ENCODE measurements around the gene CEP55. TPM values are rescaled to one million over a fixed set of nuclear protein-coding genes. Genes with fewer than 3 reads are reported as not detected.

Gene CEP55
- total and polyA plus RNA-seq, 2 of the 8 experiments (the other 6 are each of a cell fraction or from before 2014, with no cell fraction given): 7.0 to 19.6 TPM

DNA sequence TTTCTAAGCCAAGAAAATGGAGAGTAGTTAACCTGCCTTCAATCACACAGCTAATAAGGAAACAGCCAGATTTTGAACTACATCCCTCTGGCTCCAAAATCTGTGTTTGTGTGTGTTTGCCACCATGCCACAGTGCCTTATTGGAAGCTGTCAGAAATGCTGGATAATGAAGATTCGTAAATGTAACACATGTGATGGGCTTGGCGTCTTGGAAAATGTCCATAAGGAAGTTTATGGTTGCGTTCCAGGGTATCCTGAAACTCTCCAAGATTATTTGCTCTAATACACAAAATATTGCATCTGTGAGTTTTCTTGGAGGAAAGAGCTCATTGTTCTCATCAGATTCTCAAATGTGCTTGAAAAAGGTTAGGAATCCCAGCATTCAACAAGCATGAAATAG lies 36.9 kb upstream of the CEP55 start:
- H3K4me3 ChIP-seq (ENCODE audit: extremely low read depth in 1 of 4, insufficient read depth in 2 of 4, low read depth in 3 of 4, low read length in 4 of 4): no peak overlapping the region
- H2BK12ac ChIP-seq (ENCODE audit: low read depth, low read length): no peak overlapping the region
- no peaks in the 10 kb centered on the region for H3K9me3 ChIP-seq (ENCODE audit: insufficient read depth in 2 of 2, low read depth in 1 of 2, low read length in 1 of 2)
- H2BK15ac ChIP-seq (ENCODE audit: low read length): no peak overlapping the region
- H3K23ac ChIP-seq (ENCODE audit: insufficient read length): no peak overlapping the region
- no peak overlapping the region for H2BK20ac ChIP-seq (ENCODE audit: low read length)
- no peak overlapping the region for H4K5ac ChIP-seq (ENCODE audit: insufficient read length, low read depth, low read length)
- no peaks in the 10 kb centered on the region for H3K27me3 ChIP-seq (replicated peaks in 1 of 4; ENCODE audit: control insufficient read depth in 3 of 4, extremely low read depth in 1 of 4, insufficient read depth in 3 of 4, low read length in 3 of 4)
- H3K9ac ChIP-seq (replicated peaks in 1 of 4; ENCODE audit: extremely low read depth in 1 of 4, low read depth in 3 of 4, low read length in 3 of 4): no peak overlapping the region
- H4K20me1 ChIP-seq (replicated peaks in 1 of 2; ENCODE audit: control insufficient read depth in 1 of 2, insufficient read depth in 2 of 2, low read length in 2 of 2): no peaks in the 10 kb centered on the region
- no peak overlapping the region for H2BK120ac ChIP-seq (replicated peaks; ENCODE audit: low read depth, low read length)
- no peak overlapping the region for H4K91ac ChIP-seq (replicated peaks; ENCODE audit: insufficient read length, low read length)
- H3K4me2 ChIP-seq (ENCODE audit: insufficient read depth in 1 of 2, low read depth in 2 of 2, low read length in 2 of 2): no peak overlapping the region
- TF ChIP-seq CHD2 (IDR thresholded peaks at IDR 0.05; ENCODE audit: low read length): no peak
- WGBS, 2 experiments (ENCODE audit: extremely low coverage in 1 of 2, insufficient coverage in 1 of 2, insufficient read length in 1 of 2, insufficient replicate concordance in 2 of 2, low coverage in 1 of 2, low lambda C conversion rate in 2 of 2, missing lambda C conversion rate in 1 of 2): 59% methylated on average over 3 of the region's 3 CpGs; no CpG with 5 or more reads in 1 of the 2 experiments
- H3K18ac ChIP-seq (ENCODE audit: extremely low read depth, low read length): no peak overlapping the region
- H3K79me1 ChIP-seq (ENCODE audit: low read depth, low read length): no peaks in the 10 kb centered on the region
- H3K4ac ChIP-seq (replicated peaks; ENCODE audit: insufficient read length, low read depth, low read length): no peak overlapping the region
- H4K8ac ChIP-seq (ENCODE audit: extremely low read depth, insufficient read depth, low read length): no peak overlapping the region
- DNase-seq (ENCODE audit: low read depth in 1 of 2, low spot score in 2 of 2): no peak
- H3K14ac ChIP-seq (ENCODE audit: insufficient read length): no peak overlapping the region
- FAIRE-seq: no peak
- POLR2A ChIA-PET (ENCODE audit: partially characterized antibody): interaction anchor here (1.0 kb wide), 1 partner anchor 23 kb away, joined by 3 read pairs; the partner anchor contains the start of gene MYOF
- no peak overlapping the region for H2AK5ac ChIP-seq (ENCODE audit: low read depth, low read length)
- H3K4me1 ChIP-seq (replicated peaks in 1 of 4; ENCODE audit: control insufficient read depth in 3 of 4, insufficient read depth in 4 of 4, low read length in 3 of 4): peaks cover 0 to 5% (median 2%) of the 10 kb centered on the region in 4 experiments; a peak in 3 of 7 replicates
- no peak overlapping the region for H2BK5ac ChIP-seq (ENCODE audit: low read depth, low read length)
- no peaks in the 10 kb centered on the region for H3K79me2 ChIP-seq (ENCODE audit: control insufficient read depth in 1 of 2, insufficient read depth in 2 of 2, low read length in 2 of 2)
- no peaks in the 10 kb centered on the region for H3K36me3 ChIP-seq (ENCODE audit: control insufficient read depth in 2 of 4, insufficient read depth in 4 of 4, low read length in 3 of 4)
- no peak overlapping the region for H3K27ac ChIP-seq (ENCODE audit: low read depth, low read length)
- H3K56ac ChIP-seq (replicated peaks; ENCODE audit: insufficient read length, low read depth, low read length): no peak overlapping the region
- CTCF ChIA-PET (ENCODE audit: partially characterized antibody): interaction anchor here (0.6 to 4.3 kb wide), 9 partner anchors 9 to 492 kb away, joined by 3 to 22 read pairs (median 4); no protein-coding TSS in a partner anchor
- H2AFZ ChIP-seq (ENCODE audit: low read length): no peak overlapping the region
- H3K23me2 ChIP-seq (ENCODE audit: low read depth, low read length): no peaks in the 10 kb centered on the region

All from H1 (cell line).